OCI-LY7 (cell line): ENCODE measurements around the gene TMEM168. TPM values are rescaled to one million over a fixed set of nuclear protein-coding genes. Genes with fewer than 3 reads are reported as not detected.

ENCODE experiments used
- BruUV-seq: library from RNA; stranded (reverse); fragments of 400-500 nt; replicated peaks from 2 replicates; lab custom pipeline; 2021; lab: Mats Ljungman, UMichigan
- CTCF ChIA-PET: fragments of 300-600 bp; sonication (Branson Sonifier 250); formaldehyde crosslinking; loops from one replicate; lab custom pipeline; 2022; ENCODE audit warnings: antibody characterized with exemption; ENCODE audit not compliant: unreplicated experiment; lab: Charles Lee
- POLR2A ChIA-PET: fragments of 300-600 bp; sonication (Branson Sonifier 250); formaldehyde crosslinking; loops from one replicate; lab custom pipeline; 2022; ENCODE audit warnings: antibody characterized with exemption; lab: Charles Lee
- DNase-seq: peaks from one replicate; pipeline ENCODE4 v3.0.0-alpha.2; 2015; ENCODE audit warnings: low spot score
- H2AFZ ChIP-seq: fragments of 200-600 bp; sonication (generic), shearing (Covaris generic); 2 replicates; pipeline ENCODE4 v1.6.1; 2014; ENCODE audit warnings: mild to moderate bottlenecking, antibody characterized with exemption, low read length, moderate library complexity
- H3K27ac ChIP-seq: fragments of 200-600 bp; sonication (generic); 2 replicates; pipeline ENCODE4 v1.5.1; 2014; ENCODE audit warnings: mixed run types, low read depth, mild to moderate bottlenecking, moderate library complexity, low read length, inconsistent platforms; ENCODE audit not compliant: poor library complexity, severe bottlenecking
- H3K36me3 ChIP-seq: fragments of 200-600 bp; sonication (generic); 2 replicates; pipeline ENCODE4 v1.6.1; 2014; ENCODE audit warnings: mild to moderate bottlenecking, antibody characterized with exemption, low read length, moderate library complexity, mixed read lengths; ENCODE audit not compliant: insufficient read depth
- H3K4me1 ChIP-seq: fragments of 200-600 bp; sonication (generic); 2 replicates; pipeline ENCODE4 v1.5.1; 2014; ENCODE audit warnings: mild to moderate bottlenecking, low read length; ENCODE audit not compliant: insufficient read depth, poor library complexity, severe bottlenecking
- H3K4me2 ChIP-seq: fragments of 200-600 bp; sonication (generic); 2 replicates; pipeline ENCODE4 v1.6.1; 2014; ENCODE audit warnings: mild to moderate bottlenecking, low read length
- H3K4me3 ChIP-seq: fragments of 200-600 bp; sonication (generic); 2 replicates; pipeline ENCODE4 v1.5.1; 2014; ENCODE audit warnings: mild to moderate bottlenecking, low read depth, low read length; ENCODE audit not compliant: poor library complexity, severe bottlenecking
- H3K79me2 ChIP-seq: fragments of 200-600 bp; sonication (generic); 2 replicates; pipeline ENCODE4 v1.6.1; 2016; ENCODE audit warnings: low read depth, mild to moderate bottlenecking, low read length, moderate library complexity, mixed read lengths; ENCODE audit not compliant: insufficient read depth
- H3K9me2 ChIP-seq: fragments of 200-600 bp; sonication (generic); 2 replicates; pipeline ENCODE4 v1.6.1; 2016; ENCODE audit warnings: mild to moderate bottlenecking, low read length, mixed read lengths; ENCODE audit not compliant: insufficient read depth
- H3K9me3 ChIP-seq: fragments of 200-600 bp; sonication (generic); 2 replicates; pipeline ENCODE4 v1.6.1; 2014; ENCODE audit warnings: mild to moderate bottlenecking, mixed run types, low read length, mixed read lengths
- H4K20me1 ChIP-seq: fragments of 200-600 bp; sonication (generic); 2 replicates; pipeline ENCODE4 v1.6.1; 2014; ENCODE audit warnings: mild to moderate bottlenecking, antibody characterized with exemption, low read length, moderate library complexity, mixed read lengths; ENCODE audit not compliant: insufficient read depth
- EZH2phosphoT487 ChIP-seq: fragments of 200-600 bp; sonication (generic); IDR thresholded peaks from 2 replicates; pipeline ENCODE4 v1.6.1; 2018; ENCODE audit warnings: low read depth, borderline replicate concordance, mild to moderate bottlenecking, mixed run types, antibody characterized with exemption, low read length, moderate library complexity, mixed read lengths
- intact Hi-C: fragments of 100-400 bp; cut with micrococcal nuclease; formaldehyde crosslinking; loops from one replicate; pipeline ENCODE4 v1.10.0; 2022; ENCODE audit not compliant: unreplicated experiment
- total RNA-seq, 2 experiments: library from RNA; depleted of rRNA in 1 of 2; stranded (reverse); fragments of >200 nt in 1 of 2; shearing (Covaris generic) in 1 of 2; gene quantifications; 2 replicates each; pipeline ENCODE4 v1.2.3, GENCODE V29; 2014 to 2022
- TF ChIP-seq, protein P1 (sequence below): fragments of 200-600 bp; sonication (generic); conservative IDR thresholded peaks from 2 replicates; pipeline ENCODE4 v1.5.1; 2014; ENCODE audit warnings: mild to moderate bottlenecking, antibody characterized with exemption, low read length, moderate library complexity, mixed read lengths

The TMEM168 gene
- total RNA-seq, 2 experiments from 2014 or later, result 3.5 to 9.2 TPM

GRCh38 chr7:112800486-112800885 lies 10.3 kb upstream of the TMEM168 start:
- Histone ChIP-seq H3K9me3 (no peaks in the 10 kb centered on the region), H4K20me1 (no peaks in the 10 kb centered on the region), H3K4me3 (no peak overlapping the region), H3K4me1 (no peaks in the 10 kb centered on the region), H3K36me3 (no peaks in the 10 kb centered on the region), H3K4me2 (no peak overlapping the region), H3K79me2 (no peaks in the 10 kb centered on the region), H3K27ac (no peak overlapping the region), H3K9me2 (no peaks in the 10 kb centered on the region), H2AFZ (no peak overlapping the region)
- CTCF ChIA-PET, result no interaction called here
- POLR2A ChIA-PET, result no interaction called here
- intact Hi-C loops, result no loop called here
- no peak for DNase-seq
- BruUV-seq, result no TSS peak
- TF ChIP-seq, protein P1, sequence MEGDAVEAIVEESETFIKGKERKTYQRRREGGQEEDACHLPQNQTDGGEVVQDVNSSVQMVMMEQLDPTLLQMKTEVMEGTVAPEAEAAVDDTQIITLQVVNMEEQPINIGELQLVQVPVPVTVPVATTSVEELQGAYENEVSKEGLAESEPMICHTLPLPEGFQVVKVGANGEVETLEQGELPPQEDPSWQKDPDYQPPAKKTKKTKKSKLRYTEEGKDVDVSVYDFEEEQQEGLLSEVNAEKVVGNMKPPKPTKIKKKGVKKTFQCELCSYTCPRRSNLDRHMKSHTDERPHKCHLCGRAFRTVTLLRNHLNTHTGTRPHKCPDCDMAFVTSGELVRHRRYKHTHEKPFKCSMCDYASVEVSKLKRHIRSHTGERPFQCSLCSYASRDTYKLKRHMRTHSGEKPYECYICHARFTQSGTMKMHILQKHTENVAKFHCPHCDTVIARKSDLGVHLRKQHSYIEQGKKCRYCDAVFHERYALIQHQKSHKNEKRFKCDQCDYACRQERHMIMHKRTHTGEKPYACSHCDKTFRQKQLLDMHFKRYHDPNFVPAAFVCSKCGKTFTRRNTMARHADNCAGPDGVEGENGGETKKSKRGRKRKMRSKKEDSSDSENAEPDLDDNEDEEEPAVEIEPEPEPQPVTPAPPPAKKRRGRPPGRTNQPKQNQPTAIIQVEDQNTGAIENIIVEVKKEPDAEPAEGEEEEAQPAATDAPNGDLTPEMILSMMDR, result no peak
- no peak for TF ChIP-seq EZH2phosphoT487

DNA sequence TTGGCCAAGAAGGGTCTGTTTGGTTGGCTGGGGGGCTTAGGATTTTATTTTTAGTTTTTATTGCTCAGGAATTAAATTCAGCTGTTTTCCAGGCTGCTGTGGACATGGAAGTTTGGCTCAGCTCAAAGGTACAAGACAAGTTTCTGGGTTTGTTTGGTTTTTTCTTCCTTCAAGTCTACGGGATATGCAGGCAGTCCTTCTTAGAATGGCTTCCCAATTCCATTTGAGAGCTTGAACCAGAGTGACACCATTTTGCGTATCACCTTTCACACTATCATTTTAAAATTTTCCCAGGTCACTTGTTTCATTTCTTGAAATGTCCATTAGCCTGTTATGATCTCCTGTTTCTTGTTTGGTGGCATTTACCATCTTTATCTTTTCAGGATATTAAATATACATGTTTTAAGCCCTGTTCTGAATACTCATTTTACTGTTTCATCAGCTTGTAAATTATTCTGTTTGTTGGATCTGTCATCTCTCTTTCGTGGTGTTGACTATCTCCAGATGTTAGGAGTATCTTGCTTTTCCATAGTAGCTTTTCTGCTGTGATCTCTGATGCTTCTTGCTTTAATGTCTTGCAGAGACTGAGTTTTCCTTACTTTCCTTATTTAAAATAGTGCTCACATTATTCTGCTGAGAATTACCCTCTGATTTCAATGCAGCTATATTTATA lies 9.4 kb upstream of the TMEM168 start:
- H4K20me1 ChIP-seq, result no peaks in the 10 kb centered on the region
- no peaks in the 10 kb centered on the region for H3K79me2 ChIP-seq
- H3K9me3 ChIP-seq, result no peaks in the 10 kb centered on the region
- POLR2A ChIA-PET, result interaction anchor here (0.5 to 1.9 kb wide), 5 partner anchors 10 to 278 kb away, joined by 3 to 10 read pairs (median 4); no protein-coding TSS in a partner anchor
- H2AFZ ChIP-seq, result no peak overlapping the region
- intact Hi-C loops, result no loop called here
- CTCF ChIA-PET, result no interaction called here
- H3K4me1 ChIP-seq, result no peaks in the 10 kb centered on the region
- no TSS peak for BruUV-seq
- DNase-seq, result no peak
- no peak for TF ChIP-seq EZH2phosphoT487
- TF ChIP-seq, protein P1, result no peak
- H3K9me2 ChIP-seq, result no peaks in the 10 kb centered on the region
- H3K27ac ChIP-seq, result no peak overlapping the region
- no peaks in the 10 kb centered on the region for H3K36me3 ChIP-seq
- H3K4me3 ChIP-seq, result no peak overlapping the region
- no peak overlapping the region for H3K4me2 ChIP-seq
